ENCODE data around the gene ELF1. TPM values are rescaled to one million over a fixed set of nuclear protein-coding genes. Genes with fewer than 3 reads are reported as not detected.
"Not testable (repeated sequence)": the region's sequence is repeated elsewhere in the genome, so short reads cannot be mapped to it uniquely, and the experiment has no call there.

ELF1 gene
- total RNA-seq, 1 donor from 2014 or later, result 33.3 TPM

- ATAC-seq (no peak), DNase-seq (no peak)
- intact Hi-C loops (cut with micrococcal nuclease), result loop anchor here (5.0 kb wide), 1 partner anchor 37 kb away; no protein-coding TSS in a partner anchor
Measured at GRCh38 chr13:41049480-41050440, 30.6 kb upstream of the ELF1 start.

DNA sequence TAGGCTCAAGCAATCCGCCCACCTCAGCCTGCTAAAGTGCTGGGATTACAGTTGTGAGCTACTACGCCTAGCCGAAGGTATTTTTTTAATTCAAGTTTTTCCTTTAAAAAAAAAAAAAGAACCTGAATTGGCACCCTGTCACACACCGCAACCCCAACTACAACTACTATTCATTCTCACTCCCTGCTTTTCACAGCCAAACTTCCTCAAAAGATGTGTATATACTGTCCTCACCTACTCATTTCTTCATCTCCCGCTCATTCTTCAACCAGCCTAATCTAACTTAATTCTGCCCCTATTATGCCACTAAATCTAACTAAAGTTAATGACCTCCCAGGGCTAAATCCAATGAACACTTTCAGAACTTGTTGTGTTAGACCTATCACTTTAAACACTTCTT is 29.5 kb upstream of the ELF1 start:
- intact Hi-C loops (cut with micrococcal nuclease), result no loop called here
- DNase-seq (no peak), ATAC-seq (no peak)

GRCh38 chr13:41042419-41042818 is 23.3 kb upstream of the ELF1 start:
- ATAC-seq; intact Hi-C loops (cut with micrococcal nuclease): not testable (repeated sequence)

DNA sequence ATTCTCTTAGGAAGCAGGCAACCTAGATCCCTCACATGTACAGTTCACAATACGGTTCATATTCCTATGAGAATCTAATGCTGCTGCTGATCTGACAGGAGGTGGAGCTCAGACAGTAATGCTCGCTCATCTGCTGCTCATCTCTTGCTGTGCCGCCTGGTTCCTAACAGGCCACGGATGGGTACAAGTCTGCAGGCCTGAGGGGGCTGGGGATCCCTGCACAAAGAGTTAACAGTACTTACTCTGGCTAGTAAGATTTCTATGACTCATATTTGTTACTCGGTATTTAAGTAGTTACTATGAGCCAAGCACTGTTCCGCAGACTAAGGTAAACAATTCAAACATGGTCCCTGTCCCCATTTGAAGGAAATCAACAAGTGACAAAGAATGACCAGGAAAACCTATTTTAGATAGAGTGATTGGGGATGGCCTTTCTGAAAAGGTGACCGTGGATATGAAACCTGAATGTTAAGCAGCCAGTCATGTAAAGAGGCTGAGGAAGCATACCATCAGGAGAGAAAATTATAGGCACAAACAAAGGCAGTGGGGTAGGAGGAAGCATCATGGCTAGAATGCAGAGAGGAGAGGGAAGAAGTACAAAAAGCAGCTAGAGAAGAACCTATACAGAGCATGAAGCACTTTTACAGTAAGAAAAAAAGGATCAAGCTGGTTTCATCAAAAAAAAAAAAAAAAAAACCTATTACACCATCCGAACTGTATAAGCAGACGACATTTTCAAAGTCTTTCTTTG is 21.6 kb upstream of the ELF1 start:
- ATAC-seq, result peak; percentile 20
- intact Hi-C loops (cut with micrococcal nuclease), result no loop called here
- DNase-seq, result no peak

More at GRCh38 chr13:41042419-41042818, 23.3 kb upstream of the ELF1 start:
- not testable (repeated sequence) for DNase-seq

DNA sequence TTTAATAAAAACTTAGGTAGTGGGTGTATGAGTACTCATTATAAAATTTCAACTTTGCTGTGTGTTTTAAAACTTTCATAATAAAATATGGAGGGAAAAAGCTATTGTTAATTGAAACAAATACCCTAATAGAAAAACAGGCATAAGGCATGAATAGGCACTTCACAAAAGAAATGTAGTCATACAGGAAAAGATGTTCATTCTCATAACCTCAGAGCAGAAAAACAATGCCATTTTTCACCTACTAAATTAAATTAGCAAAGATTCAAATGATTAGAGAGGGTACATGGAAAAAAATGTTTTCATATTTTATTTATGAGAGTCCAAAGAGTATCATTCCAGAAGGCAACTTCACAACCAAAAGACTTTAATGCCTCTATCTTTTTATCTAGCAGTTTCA is 20.6 kb upstream of the ELF1 start:
- intact Hi-C loops (cut with micrococcal nuclease), result no loop called here
- DNase-seq (no peak), ATAC-seq (no peak)

GRCh38 chr13:41036557-41036956 is 17.4 kb upstream of the ELF1 start:
- DNase-seq; intact Hi-C loops (cut with micrococcal nuclease); ATAC-seq: not testable (repeated sequence)

DNA sequence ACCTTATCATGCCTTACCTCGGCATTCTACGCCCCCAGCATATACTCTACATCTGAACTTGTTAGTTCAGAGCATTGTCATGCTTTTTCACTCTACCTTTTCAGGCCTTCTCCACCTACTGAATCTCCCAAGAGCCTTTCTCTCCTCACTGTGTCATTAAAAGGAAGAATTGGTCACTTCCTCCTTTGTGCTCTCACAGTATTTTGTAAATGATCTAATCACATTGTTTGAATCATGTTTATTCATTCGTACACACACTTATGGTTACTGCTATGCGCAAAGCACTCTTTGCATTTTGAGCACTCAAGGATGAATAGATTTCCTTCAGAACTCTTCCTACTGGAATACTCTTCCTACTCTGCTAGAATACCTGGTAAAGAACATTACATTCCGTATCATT is 15.8 kb upstream of the ELF1 start:
- DNase-seq, result no peak
- intact Hi-C loops (cut with micrococcal nuclease), result no loop called here
- ATAC-seq, result no peak

GRCh38 chr13:41034382-41034781 is 15.3 kb upstream of the ELF1 start:
- intact Hi-C loops (cut with micrococcal nuclease), result no loop called here

DNA sequence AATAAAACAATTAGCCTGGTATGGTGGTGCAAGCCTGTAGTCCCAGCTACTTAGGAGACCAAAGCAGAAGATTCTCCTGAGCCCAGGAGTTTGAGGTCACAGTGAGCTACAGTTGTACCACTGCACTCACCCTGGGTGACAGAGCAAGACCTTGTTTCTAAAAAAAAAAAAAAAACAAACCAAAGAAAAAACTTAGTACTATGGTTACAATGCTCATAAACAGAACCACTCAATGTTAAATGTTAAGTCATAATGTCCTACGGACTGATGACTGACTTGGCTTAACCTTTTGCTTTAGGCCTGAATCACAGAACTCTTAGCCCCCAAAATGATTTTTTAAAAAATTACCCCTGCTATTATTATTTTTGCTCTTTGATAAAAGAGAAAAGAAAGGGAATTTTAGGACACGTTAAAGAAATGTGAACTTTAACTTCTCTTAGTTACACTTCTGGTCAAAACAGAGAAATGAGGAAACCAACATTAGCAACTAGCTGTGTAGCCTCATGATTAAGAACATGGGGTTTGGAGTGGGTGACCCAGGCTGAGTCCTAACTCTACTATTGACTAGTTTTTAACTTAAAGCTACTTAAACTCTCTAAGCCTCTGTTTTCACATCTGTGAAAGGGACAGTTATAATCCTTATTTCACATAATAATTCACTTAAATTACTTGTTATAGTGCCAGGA is 13.7 kb upstream of the ELF1 start:
- intact Hi-C loops (cut with micrococcal nuclease), result no loop called here
- DNase-seq (no peak), ATAC-seq (peak; percentile 20)

More at GRCh38 chr13:41034382-41034781, 15.3 kb upstream of the ELF1 start:
- DNase-seq (no peak), ATAC-seq (no peak)

DNA sequence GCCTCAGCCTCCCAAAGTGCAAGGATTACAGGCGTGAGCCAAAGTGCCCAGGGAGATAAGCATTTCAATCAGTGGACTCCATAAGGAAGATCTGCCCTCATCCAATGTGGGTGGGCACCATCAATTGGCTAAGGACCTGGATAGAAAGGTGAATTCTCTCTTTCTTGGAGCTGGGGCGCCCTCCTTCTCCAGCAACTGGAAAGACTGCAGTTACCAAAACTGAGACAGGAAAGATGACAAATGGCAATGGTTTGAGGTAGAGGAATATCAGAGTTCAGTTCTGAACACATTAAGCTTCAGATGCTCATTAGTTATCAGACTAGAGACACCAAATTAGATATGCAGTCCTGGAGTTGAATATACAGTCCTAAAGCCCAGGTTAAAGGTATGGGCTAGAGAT is 10.5 kb upstream of the ELF1 start:
- intact Hi-C loops (cut with micrococcal nuclease), result no loop called here
- no peak for DNase-seq
- no peak for ATAC-seq

DNA sequence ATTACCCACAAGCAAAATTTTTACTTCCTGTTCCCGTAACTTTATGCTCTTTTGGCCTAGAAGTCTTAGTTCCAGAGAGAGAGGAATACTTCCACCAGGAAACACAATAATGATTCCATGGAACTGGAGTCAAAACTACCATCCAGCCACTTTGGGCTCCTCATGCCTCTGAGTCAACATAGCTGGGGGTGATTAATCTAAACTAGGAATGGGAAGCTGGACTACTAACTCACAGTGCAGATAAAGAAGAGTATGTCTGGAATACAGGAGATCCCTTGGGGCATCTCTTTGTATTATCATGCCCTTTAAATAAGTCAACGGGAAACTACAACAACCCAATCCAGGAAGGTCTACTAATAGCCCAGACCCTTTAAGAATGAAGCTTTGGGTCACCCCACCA is 8.9 kb upstream of the ELF1 start:
- intact Hi-C loops (cut with micrococcal nuclease), result no loop called here
- no peak for ATAC-seq

GRCh38 chr13:41026788-41027187 is 7.7 kb upstream of the ELF1 start:
- intact Hi-C loops (cut with micrococcal nuclease), result no loop called here
- ATAC-seq, result no peak

More for the DNA sequence above, 8.9 kb upstream of the ELF1 start:
- DNase-seq, result no peak

DNA sequence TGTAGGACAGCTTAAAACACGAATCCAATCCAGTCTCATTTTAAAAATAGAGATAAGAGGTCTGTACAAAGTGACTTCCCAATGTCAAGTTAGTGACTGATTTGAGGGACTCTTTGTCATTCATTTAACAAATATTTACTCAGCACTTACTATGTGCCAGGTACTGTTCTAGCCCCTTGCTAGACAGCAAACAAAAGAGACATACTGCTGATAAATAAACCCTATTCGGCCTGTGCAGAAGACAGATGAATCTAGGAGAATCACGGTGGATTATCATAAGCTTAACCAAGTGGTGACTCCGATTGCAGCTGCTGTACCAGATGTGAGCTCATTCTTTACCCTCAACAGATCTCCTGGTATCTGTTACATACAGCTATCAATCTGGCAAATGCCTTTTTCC is 6.4 kb upstream of the ELF1 start:
- intact Hi-C loops (cut with micrococcal nuclease), result no loop called here

More at GRCh38 chr13:41026788-41027187, 7.7 kb upstream of the ELF1 start:
- no peak for DNase-seq

DNA sequence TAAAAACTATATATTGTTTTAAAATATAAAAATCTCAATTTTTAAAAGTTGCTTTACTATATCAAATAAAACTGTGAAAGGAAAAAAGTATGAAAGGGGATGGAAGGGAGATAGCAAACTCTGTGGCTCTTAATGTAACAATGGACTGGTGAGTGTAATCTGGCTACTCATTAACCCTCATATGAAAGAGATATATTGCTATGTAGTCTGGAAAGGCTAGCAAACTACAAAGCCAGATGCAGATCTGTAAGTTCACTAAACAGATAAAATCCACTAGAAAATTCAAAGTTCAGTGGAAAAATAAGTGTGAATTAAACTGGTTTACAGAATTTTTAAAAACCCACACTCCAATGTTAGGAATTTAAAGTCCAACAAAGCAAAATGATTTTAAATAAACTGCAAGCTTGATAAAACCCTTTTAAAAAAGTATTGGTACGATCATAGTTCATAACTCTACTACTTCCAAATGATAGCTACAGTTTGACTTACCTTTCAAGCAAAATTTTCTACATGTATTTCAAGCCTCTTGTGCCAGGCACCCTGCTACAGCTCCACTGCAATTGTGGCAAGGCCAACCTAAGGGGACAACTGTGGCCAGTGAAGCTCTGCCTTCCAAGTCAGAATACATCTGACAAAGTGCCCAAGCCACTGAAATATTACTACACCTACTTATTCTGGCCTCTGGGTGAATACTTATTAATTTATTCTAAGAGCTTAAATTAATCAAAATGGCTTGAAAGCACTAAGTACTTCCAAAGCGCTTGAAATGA is 647 bp upstream of the ELF1 start:
- ATAC-seq, result peak; percentile 41
- DNase-seq, result no peak
- intact Hi-C loops (cut with micrococcal nuclease), result no loop called here

More for the DNA sequence above, 6.4 kb upstream of the ELF1 start:
- no peak for ATAC-seq
- no peak for DNase-seq

GRCh38 chr13:41018602-41018948 is 541 bp downstream of the ELF1 start:
- intact Hi-C loops (cut with micrococcal nuclease), result no loop called here
- DNase-seq, result no peak
- no peak for ATAC-seq

GRCh38 chr13:41017817-41018601 is 1.1 kb downstream of the ELF1 start:
- intact Hi-C loops (cut with micrococcal nuclease), result no loop called here
- no peak for DNase-seq
- no peak for ATAC-seq

DNA sequence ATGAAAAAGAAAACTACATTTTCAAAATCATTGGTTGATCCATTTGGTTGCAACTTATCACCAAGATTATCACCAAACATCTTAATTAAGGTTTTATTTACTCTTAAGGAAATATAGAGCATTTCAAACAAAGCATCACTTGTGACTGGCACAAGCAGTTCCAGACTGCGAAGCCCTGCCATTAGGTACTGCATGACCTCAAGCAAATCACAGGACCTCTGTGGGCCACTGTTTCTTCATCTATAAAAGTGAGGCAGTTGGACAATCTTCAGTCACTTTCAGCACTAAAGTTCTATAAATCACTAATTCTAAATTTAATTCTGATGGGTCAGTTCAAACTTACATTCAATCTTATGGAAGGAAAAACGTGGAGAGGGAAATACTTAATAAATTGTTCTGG is 2.0 kb downstream of the ELF1 start:
- DNase-seq (no peak), ATAC-seq (peak; percentile 44)
- intact Hi-C loops (cut with micrococcal nuclease), result no loop called here

- ATAC-seq (no peak), DNase-seq (no peak)
- intact Hi-C loops (cut with micrococcal nuclease), result no loop called here
Measured at GRCh38 chr13:41015920-41016319, 3.2 kb downstream of the ELF1 start.

Measured in left ventricle myocardium superior (tissue), 1 donor.